Testis (tissue), 3 donors: ENCODE data around the gene POPDC2. TPM values are rescaled to one million over a fixed set of nuclear protein-coding genes. Genes with fewer than 3 reads are reported as not detected.

Experiments used
- DNase-seq: peaks from one replicate; pipeline ENCODE4 v3.0.0-alpha.2; 2019
- H3K27ac ChIP-seq, 2 donors: fragments of 200-600 bp; sonication (generic); one replicate each; pipeline ENCODE4 v1.5.1; 2019
- H3K27me3 ChIP-seq: fragments of 200-600 bp; sonication (generic); one replicate; pipeline ENCODE4 v1.5.1; 2019
- H3K36me3 ChIP-seq: fragments of 200-600 bp; sonication (generic); one replicate; pipeline ENCODE4 v1.5.1; 2017; ENCODE audit warnings: low read depth; ENCODE audit errors: missing control alignments
- H3K4me1 ChIP-seq: fragments of 200-600 bp; sonication (generic); one replicate; pipeline ENCODE4 v1.5.1; 2019
- H3K4me3 ChIP-seq, 2 donors: fragments of 200-600 bp; sonication (generic); one replicate each; pipeline ENCODE4 v1.5.1; 2017 to 2019
- H3K9me3 ChIP-seq: fragments of 200-600 bp; sonication (generic); one replicate; pipeline ENCODE4 v1.5.1; 2017
- POLR2A ChIP-seq: fragments of 450-650 bp; IDR thresholded peaks from one replicate; pipeline ENCODE4 v1.6.1; 2017; ENCODE audit warnings: antibody characterized with exemption, mild to moderate bottlenecking, moderate library complexity
- WGBS, 2 donors: methylation state at CpG; one replicate each; pipeline ENCODE4 v1.1.5; 2018; 5-methylcytosine and 5-hydroxymethylcytosine counted together
- intact Hi-C: fragments of 100-400 bp; cut with DNase I; formaldehyde crosslinking; loops from one replicate; pipeline ENCODE4 v1.15.1; 2023; ENCODE audit warnings: low total_unique reads
- polyA plus RNA-seq: library from polyadenylated mRNA; stranded (reverse); fragments of 350-450 nt; fragmentation: Illumina TruSeq; extraction: RNeasy Lipid Tissue Mini Kit (QIAGEN cat#74804); gene quantifications from one replicate; pipeline ENCODE4 v1.2.3, GENCODE V29; 2014; ENCODE audit warnings: low read depth, low replicate concordance; ENCODE audit not compliant: insufficient read depth
- total RNA-seq, 2 donors: library from RNA; depleted of rRNA; stranded (reverse); fragments of >200 nt; gene quantifications; one replicate each; pipeline ENCODE4 v1.2.3, GENCODE V29; 2016
- TF ChIP-seq, protein P1 (sequence below), 3 experiments: fragments of 450-650 bp in 2 of 3; fragments of 200-600 bp in 1 of 3; sonication (generic) in 1 of 3; IDR thresholded peaks; one replicate each; pipeline ENCODE4 v1.5.1; 2016 to 2019; ENCODE audit warnings: antibody characterized with exemption in 3 of 3, mild to moderate bottlenecking in 2 of 3, moderate library complexity in 1 of 3

POPDC2 gene
- total and polyA plus RNA-seq, 3 donors from 2014 or later, result 4.1 to 8.0 (median 5.7) TPM

DNA sequence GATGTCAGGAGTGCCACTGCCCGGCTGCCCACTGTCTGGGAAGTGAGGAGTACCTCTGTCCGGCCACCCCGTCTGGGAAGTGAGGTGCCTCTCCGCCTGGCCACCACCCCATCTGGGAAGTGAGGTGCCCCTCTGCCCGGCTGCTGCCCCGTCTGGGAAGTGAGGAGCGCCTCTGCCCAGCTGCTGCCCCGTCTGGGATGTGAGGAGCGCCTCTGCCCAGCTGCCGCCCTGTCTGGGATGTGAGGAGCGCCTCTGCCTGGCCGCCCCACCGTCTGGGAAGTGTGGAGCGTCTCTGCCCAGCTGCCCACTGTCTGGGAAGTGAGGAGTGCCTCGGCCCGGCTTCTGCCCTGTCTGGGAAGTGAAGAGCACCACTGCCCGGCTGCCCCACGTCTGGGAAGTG lies 13.5 kb upstream of the POPDC2 start:
- DNase-seq, result no peak
- no peak overlapping the region for H3K27ac ChIP-seq
- H3K4me3 ChIP-seq, result no peak overlapping the region
- 87 to 92% methylated on average over 5 to 18 of the region's 18 CpGs for WGBS, 2 donors
- no peaks in the 10 kb centered on the region for H3K27me3 ChIP-seq
- H3K4me1 ChIP-seq, result peaks cover 10% of the 10 kb centered on the region
- TF ChIP-seq POLR2A, result no peak
- H3K9me3 ChIP-seq, result no peaks in the 10 kb centered on the region
- no peaks in the 10 kb centered on the region for H3K36me3 ChIP-seq
- intact Hi-C loops, result no loop called here

DNA sequence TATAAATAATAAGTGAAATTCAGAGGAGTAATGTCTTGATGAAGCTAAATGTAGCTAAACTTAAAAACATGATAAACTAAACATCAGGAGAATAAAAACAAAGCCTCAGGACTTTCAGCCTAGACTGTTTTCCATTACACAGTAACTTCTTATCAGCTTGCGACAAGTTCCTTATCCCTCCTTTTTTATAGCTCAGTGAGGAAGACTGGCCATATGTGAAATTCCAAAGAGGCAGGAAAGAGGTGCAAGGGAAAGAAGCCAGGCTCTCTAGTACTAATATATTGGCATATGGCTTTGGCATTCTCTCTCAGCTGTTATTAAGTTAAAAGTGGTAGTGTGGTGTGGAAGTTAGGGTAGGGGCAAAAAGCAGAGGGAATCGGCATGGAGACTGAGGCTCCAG lies 12.4 kb upstream of the POPDC2 start:
- H3K4me1 ChIP-seq, result peaks cover 10% of the 10 kb centered on the region
- no peak overlapping the region for H3K4me3 ChIP-seq
- intact Hi-C loops, result no loop called here
- no peaks in the 10 kb centered on the region for H3K9me3 ChIP-seq
- TF ChIP-seq, protein P1, sequence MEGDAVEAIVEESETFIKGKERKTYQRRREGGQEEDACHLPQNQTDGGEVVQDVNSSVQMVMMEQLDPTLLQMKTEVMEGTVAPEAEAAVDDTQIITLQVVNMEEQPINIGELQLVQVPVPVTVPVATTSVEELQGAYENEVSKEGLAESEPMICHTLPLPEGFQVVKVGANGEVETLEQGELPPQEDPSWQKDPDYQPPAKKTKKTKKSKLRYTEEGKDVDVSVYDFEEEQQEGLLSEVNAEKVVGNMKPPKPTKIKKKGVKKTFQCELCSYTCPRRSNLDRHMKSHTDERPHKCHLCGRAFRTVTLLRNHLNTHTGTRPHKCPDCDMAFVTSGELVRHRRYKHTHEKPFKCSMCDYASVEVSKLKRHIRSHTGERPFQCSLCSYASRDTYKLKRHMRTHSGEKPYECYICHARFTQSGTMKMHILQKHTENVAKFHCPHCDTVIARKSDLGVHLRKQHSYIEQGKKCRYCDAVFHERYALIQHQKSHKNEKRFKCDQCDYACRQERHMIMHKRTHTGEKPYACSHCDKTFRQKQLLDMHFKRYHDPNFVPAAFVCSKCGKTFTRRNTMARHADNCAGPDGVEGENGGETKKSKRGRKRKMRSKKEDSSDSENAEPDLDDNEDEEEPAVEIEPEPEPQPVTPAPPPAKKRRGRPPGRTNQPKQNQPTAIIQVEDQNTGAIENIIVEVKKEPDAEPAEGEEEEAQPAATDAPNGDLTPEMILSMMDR (IDR thresholded peaks at IDR 0.05), result no peak
- TF ChIP-seq POLR2A, result no peak
- 68 to 73% methylated on average over 2 of the region's 2 CpGs for WGBS, 2 donors
- H3K36me3 ChIP-seq, result no peaks in the 10 kb centered on the region
- no peaks in the 10 kb centered on the region for H3K27me3 ChIP-seq
- no peak overlapping the region for H3K27ac ChIP-seq
- no peak for DNase-seq

DNA sequence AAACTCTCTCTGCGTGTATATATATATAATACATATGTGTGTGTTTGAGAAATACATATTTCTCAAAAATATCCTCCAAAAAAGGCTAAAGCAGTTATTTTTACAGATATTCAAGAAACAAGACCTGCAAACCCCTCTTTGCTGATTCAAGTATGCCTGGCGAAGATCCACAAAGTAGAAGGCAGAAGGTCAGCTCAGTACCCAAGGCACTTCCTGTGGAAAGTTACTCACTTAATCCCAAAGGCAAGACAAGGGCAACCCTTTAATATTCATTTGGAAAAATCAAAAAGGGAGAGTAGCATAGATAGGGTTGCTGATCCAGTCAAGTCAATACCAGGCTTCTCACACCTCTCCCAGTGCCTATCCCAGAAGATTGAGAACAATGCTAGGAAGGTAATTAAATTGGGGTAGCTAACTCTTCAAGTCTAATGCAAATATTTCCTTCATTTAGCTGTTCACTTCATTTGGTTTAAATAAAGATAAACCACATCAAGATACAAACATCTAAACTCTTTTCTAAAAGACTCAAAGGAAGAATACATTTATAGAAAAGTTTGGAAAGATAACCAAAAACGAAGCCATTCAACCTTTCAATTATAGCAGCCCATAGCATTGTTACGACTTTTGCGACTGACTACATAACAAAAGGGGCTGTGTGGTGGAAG lies 9.6 kb upstream of the POPDC2 start:
- Histone ChIP-seq H3K27me3 (no peaks in the 10 kb centered on the region), H3K4me3 (no peak overlapping the region), H3K36me3 (no peaks in the 10 kb centered on the region), H3K4me1 (peaks cover 3% of the 10 kb centered on the region), H3K27ac (peak overlapping the region in 1 of 2 donors; percentile 10), H3K9me3 (no peaks in the 10 kb centered on the region)
- TF ChIP-seq, protein P1 (IDR thresholded peaks at IDR 0.05), result no peak
- no peak for TF ChIP-seq POLR2A
- intact Hi-C loops, result no loop called here
- DNase-seq, result no peak
- WGBS, 2 donors, result 89 to 90% methylated on average over 5 of the region's 5 CpGs

DNA sequence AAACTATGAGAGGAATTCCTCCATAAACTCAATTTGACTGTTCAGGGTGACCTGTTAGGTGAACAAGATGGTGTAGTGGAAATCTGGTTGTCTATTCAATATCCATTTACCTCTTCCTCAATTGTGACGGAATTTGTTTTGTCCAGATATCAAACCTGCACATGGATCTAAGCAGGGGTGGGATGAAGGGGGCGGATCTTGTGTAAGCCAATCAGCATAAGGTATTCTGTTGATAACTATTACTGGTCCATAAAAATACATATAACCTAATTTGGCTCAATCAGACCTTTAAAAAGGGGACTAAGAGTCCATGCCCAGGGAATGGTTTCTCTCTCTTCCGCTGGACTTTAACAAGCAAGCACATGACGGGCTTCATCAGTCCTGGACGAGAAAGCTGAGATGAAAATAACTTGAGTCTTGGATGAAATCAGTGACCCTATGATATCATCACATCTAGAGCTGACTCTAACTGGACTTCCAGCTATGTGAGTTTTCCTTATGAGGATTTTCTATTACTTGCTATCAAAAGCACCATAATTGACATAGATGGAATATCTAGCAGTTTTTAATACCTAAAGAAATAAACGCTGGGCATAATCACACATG lies 5.7 kb upstream of the POPDC2 start:
- peaks cover 18% of the 10 kb centered on the region for H3K4me1 ChIP-seq
- TF ChIP-seq, protein P1 (IDR thresholded peaks at IDR 0.05), result no peak
- no peak for TF ChIP-seq POLR2A
- H3K27ac ChIP-seq, result no peak overlapping the region
- no peaks in the 10 kb centered on the region for H3K9me3 ChIP-seq
- intact Hi-C loops, result no loop called here
- no peak overlapping the region for H3K4me3 ChIP-seq
- 73 to 75% methylated on average over 6 of the region's 6 CpGs for WGBS, 2 donors
- no peaks in the 10 kb centered on the region for H3K36me3 ChIP-seq
- no peak for DNase-seq
- no peaks in the 10 kb centered on the region for H3K27me3 ChIP-seq

DNA sequence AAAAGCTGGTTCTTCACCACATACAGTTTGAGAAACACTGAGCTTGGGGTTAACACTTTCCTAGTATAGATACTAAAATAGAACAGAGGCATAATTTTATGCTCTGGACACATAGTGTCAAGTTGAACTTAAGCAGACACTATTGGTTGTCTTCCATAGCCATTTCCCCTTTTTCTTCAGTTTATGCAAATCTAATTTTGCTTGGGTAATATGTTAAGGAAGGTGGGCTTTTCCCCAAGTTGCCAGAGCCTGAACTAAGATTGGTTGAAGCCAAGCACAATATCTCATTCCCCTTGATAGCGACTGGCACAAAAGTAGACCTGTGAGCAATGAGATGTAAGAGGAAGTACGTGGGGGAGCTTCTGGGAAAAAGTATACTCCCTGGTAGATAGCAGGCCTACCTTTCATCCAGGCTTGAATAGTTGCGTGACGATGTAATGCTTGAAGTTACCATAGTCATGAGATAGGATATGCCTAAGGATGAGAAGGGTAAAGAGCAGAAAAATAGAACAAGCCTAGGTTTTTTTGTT lies 4.5 kb upstream of the POPDC2 start:
- Histone ChIP-seq H3K9me3 (no peaks in the 10 kb centered on the region), H3K4me3 (no peak overlapping the region), H3K27ac (no peak overlapping the region), H3K4me1 (peaks cover 26% of the 10 kb centered on the region), H3K27me3 (no peaks in the 10 kb centered on the region), H3K36me3 (no peaks in the 10 kb centered on the region)
- 62 to 68% methylated on average over 4 of the region's 4 CpGs for WGBS, 2 donors
- intact Hi-C loops, result no loop called here
- TF ChIP-seq, protein P1 (IDR thresholded peaks at IDR 0.05), result no peak
- no peak for TF ChIP-seq POLR2A
- DNase-seq, result no peak
